GM19452 (cell line): ENCODE measurements around the gene ZNF141.
"Not testable (repeated sequence)": the region's sequence is repeated elsewhere in the genome, so short reads cannot be mapped to it uniquely, and the experiment has no call there.

Experiments used
- ATAC-seq: cut with Tn5 transposase; IDR thresholded peaks from one replicate; pipeline ENCODE4 v1.9.1; 2021; ENCODE audit not compliant: unreplicated experiment

The ZNF141 gene

GRCh38 chr4:384311-385010, 46.8 kb downstream of the ZNF141 start:
- ATAC-seq: no peak

- no peak for ATAC-seq
These were observed 48.5 kb downstream of the ZNF141 start for GRCh38 chr4:385934-386707.

- no peak for ATAC-seq
These were observed 49.1 kb downstream of the ZNF141 start for GRCh38 chr4:386708-387105.

- ATAC-seq: no peak
These were observed 66.4 kb downstream of the ZNF141 start for GRCh38 chr4:404006-404405.

GRCh38 chr4:408321-408720, 70.7 kb downstream of the ZNF141 start:
- not testable (repeated sequence) for ATAC-seq

- ATAC-seq: no peak
These were observed 85.0 kb downstream of the ZNF141 start for GRCh38 chr4:422587-422986.
